Measurements from ENCODE around the gene TFAP2C.

DNA sequence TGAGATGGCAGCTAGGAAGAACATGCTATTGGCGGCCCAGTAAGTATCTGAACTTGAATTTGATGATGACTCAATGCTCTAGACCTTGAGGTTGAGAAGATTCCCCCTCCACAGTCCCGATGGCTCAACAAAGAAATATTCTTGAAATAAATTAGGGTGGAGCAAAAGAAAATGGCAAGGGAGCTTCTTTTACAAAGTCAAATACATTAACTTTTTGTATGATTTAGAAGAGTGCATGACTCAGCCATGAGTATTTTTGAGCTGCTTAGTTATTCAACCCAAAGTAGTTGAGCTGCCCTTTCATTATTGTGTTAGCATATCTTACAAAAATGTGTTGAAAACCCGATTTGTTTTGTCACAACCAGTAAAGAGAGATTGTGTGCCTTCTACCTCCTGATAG, 7.6 kb downstream of the TFAP2C start:
- TF ChIP-seq, protein P1, sequence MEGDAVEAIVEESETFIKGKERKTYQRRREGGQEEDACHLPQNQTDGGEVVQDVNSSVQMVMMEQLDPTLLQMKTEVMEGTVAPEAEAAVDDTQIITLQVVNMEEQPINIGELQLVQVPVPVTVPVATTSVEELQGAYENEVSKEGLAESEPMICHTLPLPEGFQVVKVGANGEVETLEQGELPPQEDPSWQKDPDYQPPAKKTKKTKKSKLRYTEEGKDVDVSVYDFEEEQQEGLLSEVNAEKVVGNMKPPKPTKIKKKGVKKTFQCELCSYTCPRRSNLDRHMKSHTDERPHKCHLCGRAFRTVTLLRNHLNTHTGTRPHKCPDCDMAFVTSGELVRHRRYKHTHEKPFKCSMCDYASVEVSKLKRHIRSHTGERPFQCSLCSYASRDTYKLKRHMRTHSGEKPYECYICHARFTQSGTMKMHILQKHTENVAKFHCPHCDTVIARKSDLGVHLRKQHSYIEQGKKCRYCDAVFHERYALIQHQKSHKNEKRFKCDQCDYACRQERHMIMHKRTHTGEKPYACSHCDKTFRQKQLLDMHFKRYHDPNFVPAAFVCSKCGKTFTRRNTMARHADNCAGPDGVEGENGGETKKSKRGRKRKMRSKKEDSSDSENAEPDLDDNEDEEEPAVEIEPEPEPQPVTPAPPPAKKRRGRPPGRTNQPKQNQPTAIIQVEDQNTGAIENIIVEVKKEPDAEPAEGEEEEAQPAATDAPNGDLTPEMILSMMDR (IDR thresholded peaks at IDR 0.05; ENCODE audit: poor library complexity): no peak
- TF ChIP-seq EZH2 (IDR thresholded peaks at IDR 0.05; ENCODE audit: borderline replicate concordance): no peak

Measured in hepatocyte (in vitro differentiated cells).